Nephron (organoid): ENCODE measurements around the gene OR51I1.

Source experiments
- H3K27ac Mint-ChIP-seq, 3 experiments: 2 replicates each; pipeline ENCODE4 v1.8.0; 2020; ENCODE audit warnings: mixed read lengths in 3 of 3, mild to moderate bottlenecking in 2 of 3, moderate library complexity in 1 of 3
- H3K27me3 Mint-ChIP-seq: 2 replicates; pipeline ENCODE4 v1.8.0; 2021; ENCODE audit warnings: low read depth, mild to moderate bottlenecking, moderate library complexity, mixed read lengths
- H3K36me3 Mint-ChIP-seq: 2 replicates; pipeline ENCODE4 v1.8.0; 2020; ENCODE audit warnings: low read depth, mixed read lengths
- H3K4me1 Mint-ChIP-seq: 2 replicates; pipeline ENCODE4 v1.8.0; 2020; ENCODE audit warnings: mixed read lengths
- H3K4me3 Mint-ChIP-seq, 3 experiments: 2 replicates each; pipeline ENCODE4 v1.8.0; 2020; ENCODE audit warnings: mild to moderate bottlenecking in 3 of 3, mixed read lengths in 3 of 3, moderate library complexity in 2 of 3
- H3K9me3 Mint-ChIP-seq: 2 replicates; pipeline ENCODE4 v1.8.0; 2020; ENCODE audit warnings: mixed read lengths
- CTCF ChIP-seq, 3 experiments: fragments of 200-600 bp; sonication (generic); IDR thresholded peaks; one replicate each; pipeline ENCODE4 v1.5.0; 2021; ENCODE audit warnings: antibody characterized with exemption in 3 of 3; ENCODE audit not compliant: unreplicated experiment in 3 of 3

OR51I1 gene

GRCh38 chr11:5449023-5449422, 7.7 kb upstream of the OR51I1 start, which contains the start of gene OR51I2:
Gene OR51I2, plus strand, starts transcription at chr11:5449323. Its CDS starts 4,166 bp downstream, at chr11:5453489.
- Mint-ChIP-seq H3K4me3 (no peak within 1 kb of the TSS), H3K27ac (no peak within 1 kb of the TSS), H3K9me3 (no peaks in the 10 kb centered on the region), H3K36me3 (no peaks in the 10 kb centered on the region), H3K27me3 (no peaks in the 10 kb centered on the region), H3K4me1 (no peaks in the 10 kb centered on the region)
- no peak for TF ChIP-seq CTCF (IDR thresholded peaks at IDR 0.05; ENCODE audit: unreplicated experiment in 3 of 3)

DNA sequence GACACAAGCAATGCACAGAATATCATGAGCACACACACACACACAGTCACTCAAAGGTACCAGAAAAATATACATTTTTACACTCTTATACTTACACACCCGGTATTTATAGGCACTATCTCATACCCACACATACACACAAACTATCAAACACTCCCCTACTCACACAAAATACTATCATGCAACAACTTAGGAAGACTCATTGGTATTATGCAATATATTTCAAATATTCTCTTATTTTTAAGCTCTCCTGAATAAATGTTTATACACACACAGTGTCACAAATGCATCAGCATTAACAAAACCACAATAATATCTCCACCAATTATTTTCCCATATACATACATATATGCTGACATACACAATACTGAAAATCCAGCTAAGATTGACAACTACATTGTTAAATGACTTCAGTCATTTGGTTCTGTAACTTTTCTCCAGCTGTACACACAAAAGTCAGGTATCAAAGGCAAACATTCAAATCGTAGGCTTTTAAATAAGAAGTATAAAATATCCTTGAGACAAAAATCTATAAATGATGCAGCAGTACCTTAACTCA, 2.6 kb upstream of the OR51I1 start:
- Mint-ChIP-seq H3K27ac (no peak overlapping the region), H3K27me3 (no peaks in the 10 kb centered on the region)
- TF ChIP-seq CTCF (IDR thresholded peaks at IDR 0.05; ENCODE audit: unreplicated experiment in 3 of 3), result no peak

DNA sequence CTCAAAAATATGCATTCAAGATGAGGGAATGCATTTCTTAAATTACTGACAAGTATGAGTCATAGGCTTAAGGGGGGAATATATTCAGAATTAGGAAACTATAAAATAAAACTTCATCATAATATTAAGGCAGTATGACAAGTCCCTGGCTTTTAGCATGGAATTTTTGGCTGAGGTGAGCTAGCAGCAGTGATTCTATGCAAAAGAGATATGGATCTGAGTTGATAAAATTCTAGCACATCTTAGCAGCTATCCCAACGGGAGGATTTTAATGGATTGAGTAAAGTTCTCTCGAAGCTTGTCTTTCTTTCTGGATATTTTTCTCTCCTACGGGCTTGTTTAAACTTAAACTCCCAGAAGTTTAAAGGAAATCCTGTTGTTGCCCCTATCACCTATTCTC, 18.2 kb downstream of the OR51I1 start:
- no peaks in the 10 kb centered on the region for H3K9me3 Mint-ChIP-seq
- H3K4me3 Mint-ChIP-seq, result no peak overlapping the region
- H3K4me1 Mint-ChIP-seq, result no peaks in the 10 kb centered on the region
- no peak for TF ChIP-seq CTCF (IDR thresholded peaks at IDR 0.05; ENCODE audit: unreplicated experiment in 3 of 3)
- no peak overlapping the region for H3K27ac Mint-ChIP-seq
- H3K36me3 Mint-ChIP-seq, result no peaks in the 10 kb centered on the region
- no peaks in the 10 kb centered on the region for H3K27me3 Mint-ChIP-seq

More for the DNA sequence above, 2.6 kb upstream of the OR51I1 start:
- H3K4me1 Mint-ChIP-seq, result no peaks in the 10 kb centered on the region
- no peaks in the 10 kb centered on the region for H3K9me3 Mint-ChIP-seq
- H3K4me3 Mint-ChIP-seq, result no peak overlapping the region
- H3K36me3 Mint-ChIP-seq, result no peaks in the 10 kb centered on the region

DNA sequence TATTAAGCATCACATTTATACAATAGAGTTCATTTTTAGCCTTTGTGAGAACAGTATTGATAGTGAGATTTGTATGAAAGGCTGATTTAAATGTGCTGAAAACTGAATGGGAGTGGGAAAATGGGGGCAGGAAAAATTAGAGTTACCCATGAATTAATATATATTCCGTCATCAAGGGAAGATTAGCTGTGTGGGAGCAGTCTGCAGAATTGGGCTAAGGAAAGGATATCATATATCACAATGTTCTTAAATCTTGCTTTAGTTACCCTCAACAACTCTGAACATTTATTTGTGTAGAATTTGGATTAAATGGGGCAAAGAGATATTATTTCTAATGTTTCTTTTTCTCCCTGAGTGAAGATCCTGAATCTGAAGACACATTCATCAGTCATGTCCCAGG, 19.5 kb downstream of the OR51I1 start, which contains the start of gene OR51Q1:
Gene OR51Q1 (plus strand): TSS at position 301 of the 400 bp plus-strand sequence. CDS start 90 bp downstream, at position 391.
- Mint-ChIP-seq H3K4me1 (no peaks in the 10 kb centered on the region), H3K4me3 (no peak within 1 kb of the TSS), H3K9me3 (no peaks in the 10 kb centered on the region), H3K27ac (no peak within 1 kb of the TSS), H3K27me3 (no peaks in the 10 kb centered on the region), H3K36me3 (no peaks in the 10 kb centered on the region)
- no peak for TF ChIP-seq CTCF (IDR thresholded peaks at IDR 0.05; ENCODE audit: unreplicated experiment in 3 of 3)

- no peaks in the 10 kb centered on the region for H3K36me3 Mint-ChIP-seq
- no peak for TF ChIP-seq CTCF (IDR thresholded peaks at IDR 0.05; ENCODE audit: unreplicated experiment in 3 of 3)
- H3K4me3 Mint-ChIP-seq, result no peak overlapping the region
- H3K9me3 Mint-ChIP-seq, result no peaks in the 10 kb centered on the region
- no peaks in the 10 kb centered on the region for H3K27me3 Mint-ChIP-seq
- H3K4me1 Mint-ChIP-seq, result no peaks in the 10 kb centered on the region
- H3K27ac Mint-ChIP-seq, result no peak overlapping the region
These were observed 20.3 kb downstream of the OR51I1 start for GRCh38 chr11:5420993-5421392.

DNA sequence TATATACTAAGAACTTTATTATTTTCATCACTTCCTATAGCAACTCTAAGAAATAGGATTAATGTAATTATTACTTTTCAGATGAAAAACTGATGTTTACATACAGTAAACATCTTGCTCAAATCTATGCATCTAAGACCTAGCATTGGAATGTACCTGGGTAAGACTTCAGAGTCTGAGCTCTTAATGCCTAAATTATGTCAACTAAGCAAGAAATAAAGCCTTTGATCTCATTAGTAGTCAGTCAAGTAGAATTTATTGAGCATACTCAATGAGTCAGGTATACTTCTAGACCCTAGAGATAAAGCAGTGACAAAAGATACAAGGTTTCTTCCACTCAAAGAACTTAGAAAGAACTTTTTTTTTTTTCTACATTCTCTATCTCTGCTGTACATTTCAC, 36.1 kb downstream of the OR51I1 start:
- Mint-ChIP-seq H3K27ac (no peak overlapping the region), H3K4me3 (no peak overlapping the region), H3K36me3 (no peaks in the 10 kb centered on the region), H3K9me3 (no peaks in the 10 kb centered on the region), H3K4me1 (no peaks in the 10 kb centered on the region), H3K27me3 (peaks cover 7% of the 10 kb centered on the region)
- no peak for TF ChIP-seq CTCF (IDR thresholded peaks at IDR 0.05; ENCODE audit: unreplicated experiment in 3 of 3)
